GM12873 (cell line): ENCODE measurements around the gene GINM1.

ENCODE experiments used
- CTCF ChIP-seq: IDR thresholded peaks from 2 replicates; pipeline ENCODE4 v1.5.1; 2012; ENCODE audit warnings: low read depth, mild to moderate bottlenecking, moderate library complexity, low read length, control low read depth; ENCODE audit not compliant: insufficient read depth; ENCODE audit errors: missing control alignments

Gene GINM1

GRCh38 chr6:149593408-149593807 is 27.2 kb downstream of the GINM1 start:
- no peak for TF ChIP-seq CTCF

- TF ChIP-seq CTCF = no peak
Observed at GRCh38 chr6:149600508-149600907, 34.3 kb downstream of the GINM1 start.

- peak; percentile 7 for TF ChIP-seq CTCF
Observed at GRCh38 chr6:149608381-149608982, 42.3 kb downstream of the GINM1 start.

GRCh38 chr6:149614337-149614736 is 48.2 kb downstream of the GINM1 start:
- no peak for TF ChIP-seq CTCF

- TF ChIP-seq CTCF = no peak
Observed at GRCh38 chr6:149615805-149616204, 49.6 kb downstream of the GINM1 start.

- no peak for TF ChIP-seq CTCF
Observed at GRCh38 chr6:149627672-149628071, 61.5 kb downstream of the GINM1 start.

GRCh38 chr6:149628875-149629510 is 62.8 kb downstream of the GINM1 start:
- TF ChIP-seq CTCF = peak; percentile 9
